T1000 (cell line): ENCODE data around the gene ZNF100.
A peak's percentile ranks its signal among the peaks of the same experiment; 100 is the strongest.
"Not testable (repeated sequence)": the region's sequence is repeated elsewhere in the genome, so short reads cannot be mapped to it uniquely, and the experiment has no call there.

Experiments used
- DNase-seq: peaks from one replicate; lab custom pipeline; 2025; ENCODE audit warnings: mixed read lengths; lab: John Stamatoyannopoulos, UW

ZNF100 gene

GRCh38 chr19:21767065-21767800 is at the start of gene ZNF100:
TSS of gene ZNF100 (minus strand) at chr19:21767579. CDS start at chr19:21767429, 150 bp downstream.
- DNase-seq: peak; percentile 79

- no peak for DNase-seq
Measured at GRCh38 chr19:21812448-21812847, 45.1 kb upstream of the ZNF100 start.

GRCh38 chr19:21808400-21809000 is 41.1 kb upstream of the ZNF100 start:
- not testable (repeated sequence) for DNase-seq

GRCh38 chr19:21789466-21790085 is 22.2 kb upstream of the ZNF100 start:
- DNase-seq: no peak

GRCh38 chr19:21786936-21787335 is 19.6 kb upstream of the ZNF100 start:
- no peak for DNase-seq

- DNase-seq: not testable (repeated sequence)
Measured at GRCh38 chr19:21775792-21776191, 8.4 kb upstream of the ZNF100 start.

GRCh38 chr19:21766705-21767064 is 694 bp downstream of the ZNF100 start:
- not testable (repeated sequence) for DNase-seq

GRCh38 chr19:21765151-21765550 is 2.2 kb downstream of the ZNF100 start:
- DNase-seq: no peak

GRCh38 chr19:21761547-21761946 is 5.8 kb downstream of the ZNF100 start:
- DNase-seq: not testable (repeated sequence)

GRCh38 chr19:21758296-21758695 is 9.1 kb downstream of the ZNF100 start:
- DNase-seq: no peak

GRCh38 chr19:21755555-21755954 is 11.8 kb downstream of the ZNF100 start:
- not testable (repeated sequence) for DNase-seq

GRCh38 chr19:21751384-21751783 is 16.0 kb downstream of the ZNF100 start:
- DNase-seq: no peak

GRCh38 chr19:21750586-21751128 is 16.7 kb downstream of the ZNF100 start:
- no peak for DNase-seq

- no peak for DNase-seq
Measured at GRCh38 chr19:21749090-21749489, 18.3 kb downstream of the ZNF100 start.

GRCh38 chr19:21748088-21748487 is 19.3 kb downstream of the ZNF100 start:
- DNase-seq: no peak

GRCh38 chr19:21740559-21740958 is 26.8 kb downstream of the ZNF100 start:
- DNase-seq: no peak

- not testable (repeated sequence) for DNase-seq
Measured at GRCh38 chr19:21726942-21727747, 40.2 kb downstream of the ZNF100 start.

GRCh38 chr19:21713761-21714160 is 53.6 kb downstream of the ZNF100 start:
- DNase-seq: no peak

- DNase-seq: no peak
Measured at GRCh38 chr19:21709464-21709863, 57.9 kb downstream of the ZNF100 start.

GRCh38 chr19:21707878-21708277 is 59.5 kb downstream of the ZNF100 start:
- not testable (repeated sequence) for DNase-seq

GRCh38 chr19:21707065-21707464 is 60.3 kb downstream of the ZNF100 start:
- DNase-seq: no peak

GRCh38 chr19:21705393-21705792 is 62.0 kb downstream of the ZNF100 start:
- no peak for DNase-seq
